HL-60 (cell line): ENCODE measurements around the gene ABLIM1.

Source experiments
- CTCF ChIP-seq: IDR thresholded peaks from one replicate; pipeline ENCODE4 v1.5.1; 2011; ENCODE audit warnings: low read length, control low read depth, inconsistent platforms; ENCODE audit not compliant: insufficient read depth
- GABPA ChIP-seq: IDR thresholded peaks from 2 replicates; pipeline ENCODE4 v1.6.1; 2012; ENCODE audit warnings: low read depth
- POLR2AphosphoS5 ChIP-seq: IDR thresholded peaks from 2 replicates; pipeline ENCODE4 v1.6.1; 2012; ENCODE audit warnings: low read depth
- REST ChIP-seq: IDR thresholded peaks from 2 replicates; pipeline ENCODE4 v1.6.1; 2012; ENCODE audit warnings: low read depth; ENCODE audit not compliant: insufficient replicate concordance

DNA sequence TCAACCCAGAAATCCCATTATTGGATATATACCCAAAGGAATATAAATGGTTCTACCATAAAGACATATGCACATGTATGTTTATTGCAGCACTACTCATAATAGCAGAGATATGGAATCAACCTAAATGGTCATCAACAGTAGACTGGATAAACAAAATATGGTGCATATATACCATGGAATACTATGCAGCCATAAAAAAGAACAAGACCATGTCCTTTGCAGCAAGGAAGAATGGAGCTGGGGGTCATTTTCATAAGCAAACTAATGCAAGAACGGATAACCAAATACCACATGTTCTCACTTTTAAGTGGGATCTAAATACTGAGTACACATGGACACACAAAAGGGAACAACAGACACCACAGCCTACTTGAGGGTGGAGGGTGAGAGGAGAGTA is 251.6 kb downstream of the ABLIM1 start:
- TF ChIP-seq POLR2AphosphoS5, result no peak
- TF ChIP-seq CTCF, result no peak
- TF ChIP-seq REST, result no peak
- TF ChIP-seq GABPA, result no peak
